Pons (tissue), 1 donor: Measurements from ENCODE around the gene CST8.

ENCODE experiments used
- DNase-seq: peaks from one replicate; pipeline ENCODE4 v3.0.0-alpha.2; 2016; ENCODE audit warnings: low spot score

CST8 gene

GRCh38 chr20:23524146-23524545 lies 33.2 kb downstream of the CST8 start:
- DNase-seq = no peak

- DNase-seq = no peak
Observed at GRCh38 chr20:23526850-23527249, 35.9 kb downstream of the CST8 start.

- DNase-seq = no peak
Observed at GRCh38 chr20:23528867-23529431, 38.0 kb downstream of the CST8 start.

GRCh38 chr20:23530937-23531567 lies 40.1 kb downstream of the CST8 start:
- DNase-seq = no peak

- DNase-seq = no peak
Observed at GRCh38 chr20:23532533-23532932, 41.6 kb downstream of the CST8 start.

- no peak for DNase-seq
Observed at GRCh38 chr20:23533161-23533560, 42.2 kb downstream of the CST8 start.

- no peak for DNase-seq
Observed at GRCh38 chr20:23534801-23535593, 44.1 kb downstream of the CST8 start.

GRCh38 chr20:23536328-23536974 lies 45.5 kb downstream of the CST8 start:
- DNase-seq = no peak

GRCh38 chr20:23537030-23537429 lies 46.1 kb downstream of the CST8 start:
- no peak for DNase-seq

- DNase-seq = no peak
Observed at GRCh38 chr20:23540624-23541023, 49.7 kb downstream of the CST8 start.

- DNase-seq = peak; percentile 20
Observed at GRCh38 chr20:23541330-23541729, 50.4 kb downstream of the CST8 start.

- DNase-seq = no peak
Observed at GRCh38 chr20:23541776-23542175, 50.9 kb downstream of the CST8 start.

- DNase-seq = no peak
Observed at GRCh38 chr20:23542801-23543200, 51.9 kb downstream of the CST8 start.

GRCh38 chr20:23544133-23544532 lies 53.2 kb downstream of the CST8 start:
- DNase-seq = no peak
